Heart right ventricle (tissue), 16 donors: Measurements from ENCODE around the gene EFEMP2. TPM values are rescaled to one million over a fixed set of nuclear protein-coding genes. Genes with fewer than 3 reads are reported as not detected.

Experiments
- ATAC-seq, 8 donors: fragments of 200-7000 bp; cut with Tn5 transposase; one replicate each; pipeline ENCODE4 v1.9.1; 2020; ENCODE audit warnings: mild to moderate bottlenecking in 8 of 8, moderate library complexity in 8 of 8, moderate number of reproducible peaks in 1 of 8
- DNase-seq, 2 donors: peaks; one replicate each; pipeline ENCODE4 v3.0.0-alpha.2; 2020
- H3K27ac ChIP-seq, 10 donors: fragments of 200-600 bp; sonication (generic) in 2 of 10; one replicate each; pipeline versions ENCODE4 v1.5.0 to v1.8.0; 2020 to 2022; ENCODE audit warnings: mild to moderate bottlenecking in 3 of 10
- H3K27me3 ChIP-seq, 7 donors: fragments of 200-600 bp; one replicate each; pipeline ENCODE4 v1.8.0; 2021 to 2022; ENCODE audit warnings: mild to moderate bottlenecking in 2 of 7
- H3K36me3 ChIP-seq, 9 donors: fragments of 200-600 bp; sonication (generic) in 1 of 9; one replicate each; pipeline versions ENCODE4 v1.5.0 to v1.8.0; 2020 to 2022; ENCODE audit warnings: mild to moderate bottlenecking in 2 of 9
- H3K4me1 ChIP-seq, 9 donors: fragments of 200-600 bp; sonication (generic) in 1 of 9; one replicate each; pipeline versions ENCODE4 v1.5.0 to v1.8.0; 2020 to 2022; ENCODE audit warnings: mild to moderate bottlenecking in 4 of 9
- H3K4me3 ChIP-seq, 10 donors: fragments of 200-600 bp; sonication (generic) in 2 of 10; one replicate each; pipeline versions ENCODE4 v1.5.0 to v1.8.0; 2020 to 2022; ENCODE audit warnings: mild to moderate bottlenecking in 7 of 10, moderate library complexity in 2 of 10
- H3K9me3 ChIP-seq, 11 donors: fragments of 200-600 bp in 10 of 11; sonication (generic) in 2 of 11; one replicate each; pipeline versions ENCODE4 v1.5.0 to v1.8.0; 2013 to 2022; ENCODE audit warnings: mild to moderate bottlenecking in 2 of 11, control low read depth in 1 of 11, moderate library complexity in 1 of 11
- CTCF ChIP-seq, 9 donors: fragments of 200-600 bp; sonication (generic) in 2 of 9; IDR thresholded peaks; one replicate each; pipeline versions ENCODE4 v1.5.0 to v1.8.0; 2021 to 2022; ENCODE audit warnings: antibody characterized with exemption in 9 of 9, mild to moderate bottlenecking in 5 of 9, moderate library complexity in 1 of 9
- WGBS, 2 donors: extraction: QIAGEN DNeasy Blood & Tissue Kit; methylation state at CpG; one replicate each; pipeline ENCODE4 v1.1.7; 2013; ENCODE audit warnings: inconsistent platforms in 1 of 2; 5-methylcytosine and 5-hydroxymethylcytosine counted together
- intact Hi-C, 10 donors: fragments of 100-400 bp; cut with DNase I; formaldehyde crosslinking; loops; one replicate each; pipeline versions ENCODE4 v1.11.1 to v1.14.2; 2022
- long read RNA-seq, 3 donors: library from polyadenylated mRNA; unstranded; transcript quantifications; one replicate each; pipeline ENCODE4 v2.0.0, GENCODE V29; 2020 to 2021
- polyA plus RNA-seq, 2 donors: library from polyadenylated mRNA; stranded (reverse); fragments of 200-250 nt; gene quantifications; one replicate each; pipeline ENCODE4 v1.2.3, GENCODE V29; 2013
- total RNA-seq, 10 donors: library from RNA; stranded (reverse); fragmentation: NEBNext Ultra II Directional in 3 of 10; extraction: Animal tissue kit (Norgen Biotek cat#: 25700) in 3 of 10; gene quantifications; one replicate each; pipeline versions ENCODE4 v1.2.1 to v1.2.4, GENCODE V29; 2021 to 2023
- donor health status: Arrhythmogenic right ventricular cardiomyopathy.
- donor health status: ischemic (EF 13 %, LVEDD 7.1; RV severe dilation, severe dysfunction).
- donor health status: healthy with polysubstance abuse.
- donor health status: DM: no; HTN: yes; CAD: no.
- donor health status: DM: no; HTN: no; CAD: no.
- donor health status: ischemic (EF 25% LVEDD 6.9; RV normal size, moderate dysfunction).
- donor health status: ischemic (EF 25% LVEDD 5.7; RV mildly dilated, moderate dysfunction).
- donor health status: healthy.
- donor health status: DM: yes; HTN: yes; CAD: no.
- donor health status: Ischemic cardiomyopathy.
- donor health status: ischemic (EF 35%, LVEDD 5.7; RV mildly dilated, moderate dysfunction).
- donor health status: nonischemic (EF 11% LVEDD 7.7; RV severe dilation, severe dysfunction).
- donor health status: DM: yes; HTN: yes; CAD: no.
- donor health status: PGD.
- donor health status: ischemic (EF 29% LVEDD 5.4; RV normal size, mild dysfunction).
- donor health status: nonischemic (EF 23%, LVEDD 6.1; RV moderate dilation, normal function).

Gene EFEMP2
- 100 to 1,000 TPM in 3 of 10 donors, 10 to 100 TPM in 7; 79.4 to 112 (median 89.6) TPM for total RNA-seq
- polyA plus RNA-seq = 100 to 1,000 TPM in 1 of 2 donors, 10 to 100 TPM in 1; 54.8 to 133 TPM
- long read RNA-seq, donor 1, transcript EFEMP2-217 (12 exons, 1,813 nt) = minor isoform, 11 of 158 reads
- long read RNA-seq, donor 1, transcript EFEMP2-201 (11 exons, 2,034 nt) = major isoform, 70 of 158 reads
- long read RNA-seq, donor 1, partial matches to known transcripts = 48 of 158 reads
- long read RNA-seq, donor 1, other reads (novel, unspliced or antisense) = 29 of 158 reads
- long read RNA-seq, donor 2, transcript EFEMP2-201 (11 exons, 2,034 nt) = major isoform, 47 of 156 reads
- long read RNA-seq, donor 2, transcript EFEMP2-217 (12 exons, 1,813 nt) = minor isoform, 16 of 156 reads
- long read RNA-seq, donor 2, partial matches to known transcripts = 61 of 156 reads
- long read RNA-seq, donor 2, other reads (novel, unspliced or antisense) = 32 of 156 reads
- long read RNA-seq, donor 3, transcript EFEMP2-217 (12 exons, 1,813 nt) = minor isoform, 6 of 301 reads
- long read RNA-seq, donor 3, transcript EFEMP2-201 (11 exons, 2,034 nt) = major isoform, 85 of 301 reads
- long read RNA-seq, donor 3, partial matches to known transcripts = 155 of 301 reads
- long read RNA-seq, donor 3, other reads (novel, unspliced or antisense) = 53 of 301 reads

GRCh38 chr11:65872586-65873317 is at the start of gene EFEMP2:
Gene EFEMP2 (minus strand): TSS chr11:65872800. CDS start chr11:65872354, 446 bp downstream.
- intact Hi-C loops = loop anchor here in 4 of 10 donors (1.0 to 2.0 kb wide), 3 partner anchors 12 to 47 kb away; partner anchors contain the start of genes FIBP (in 2 of the 4), MUS81 (in 2 of the 4), C11orf68 (in 1 of the 4) and DRAP1 (in 1 of the 4)
- Histone ChIP-seq H3K4me1 (peaks cover 16 to 40% (median 29%) of the 10 kb centered on the region in 9 donors), H3K27ac (peak within 1 kb of the TSS; percentile 84 to 97 (median 96)), H3K9me3 (no peaks in the 10 kb centered on the region), H3K36me3 (peaks cover 0 to 33% (median 17%) of the 10 kb centered on the region in 9 donors), H3K27me3 (no peaks in the 10 kb centered on the region), H3K4me3 (peak within 1 kb of the TSS; percentile 47 to 73 (median 68))
- DNase-seq (peak; percentile 60), ATAC-seq (peak; percentile 23 to 62 (median 42))
- no peak for TF ChIP-seq CTCF (IDR thresholded peaks at IDR 0.05)
- 2% methylated on average over 40 to 66 of the region's 69 CpGs for WGBS, 2 donors

GRCh38 chr11:65921876-65922275 is 49.3 kb upstream of the EFEMP2 start:
- H3K36me3 ChIP-seq = peaks cover 0 to 42% (median 4%) of the 10 kb centered on the region in 9 donors
- intact Hi-C loops = loop anchor here in 1 of 10 donors (5.0 kb wide), 1 partner anchor 40 kb away; the partner anchor contains the start of gene SART1
- WGBS, 2 donors = 95% methylated on average over 10 of the region's 10 CpGs
- no peak for ATAC-seq
- no peaks in the 10 kb centered on the region for H3K9me3 ChIP-seq
- DNase-seq = no peak
- H3K27ac ChIP-seq = no peak overlapping the region
- TF ChIP-seq CTCF (IDR thresholded peaks at IDR 0.05) = no peak
- H3K27me3 ChIP-seq = no peaks in the 10 kb centered on the region
- H3K4me1 ChIP-seq = peaks cover 20 to 37% (median 28%) of the 10 kb centered on the region in 9 donors
- H3K4me3 ChIP-seq = no peak overlapping the region

- Histone ChIP-seq H3K27me3 (no peaks in the 10 kb centered on the region), H3K4me3 (peak overlapping the region in 5 of 10 donors; percentile 81 to 100 (median 98)), H3K27ac (no peak overlapping the region), H3K36me3 (peaks cover 0 to 42% (median 4%) of the 10 kb centered on the region in 9 donors), H3K9me3 (no peaks in the 10 kb centered on the region), H3K4me1 (peaks cover 24 to 45% (median 36%) of the 10 kb centered on the region in 9 donors)
- no peak for ATAC-seq
- TF ChIP-seq CTCF (IDR thresholded peaks at IDR 0.05) = no peak
- no peak for DNase-seq
- 89 to 94% methylated on average over 12 of the region's 12 CpGs for WGBS, 2 donors
- intact Hi-C loops = loop anchor here in 1 of 10 donors (5.0 kb wide), 1 partner anchor 41 kb away; the partner anchor contains the start of gene SART1
Observed at GRCh38 chr11:65921033-65921555, 48.5 kb upstream of the EFEMP2 start.
